ENCODE measurements around the gene GRIN3B.

GRIN3B gene

DNA sequence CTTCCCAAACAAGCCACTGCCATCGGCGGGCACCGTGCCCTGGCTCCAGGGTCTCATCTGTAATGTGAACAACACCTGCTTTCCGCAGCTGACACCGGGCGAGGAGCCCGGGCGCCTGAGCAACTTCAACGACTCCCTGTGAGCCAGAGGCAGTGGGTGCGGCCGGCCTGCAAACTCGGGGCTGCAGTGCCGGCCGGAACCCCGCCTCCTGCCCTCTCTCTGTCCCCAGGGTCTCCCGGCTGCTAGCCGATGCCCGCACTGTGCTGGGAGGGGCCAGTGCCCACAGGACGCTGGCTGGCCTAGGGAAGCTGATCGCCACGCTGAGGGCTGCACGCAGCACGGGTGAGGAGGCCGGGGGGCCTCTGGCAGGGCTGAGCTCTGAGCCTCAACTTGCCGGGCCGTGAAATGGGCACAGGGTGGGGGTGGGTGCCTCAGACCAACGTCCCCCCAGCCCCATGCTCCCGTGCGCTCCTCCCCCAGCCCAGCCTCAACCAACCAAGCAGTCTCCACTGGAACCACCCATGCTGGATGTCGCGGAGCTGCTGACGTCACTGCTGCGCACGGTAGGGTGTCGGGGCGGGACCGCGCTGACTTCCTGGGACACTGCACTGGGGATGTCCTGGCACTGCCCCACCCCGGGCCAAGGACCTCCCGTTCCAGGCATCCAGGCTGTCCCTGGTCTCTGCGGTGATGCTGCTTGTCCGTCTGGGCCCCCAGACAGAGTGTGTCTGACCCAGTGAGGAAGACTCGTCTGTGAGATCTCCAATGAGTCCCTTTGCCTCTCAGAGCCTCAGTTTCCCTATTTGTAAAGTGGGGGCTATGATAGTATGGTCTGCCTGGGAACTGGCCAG, 41.8 kb downstream of the GRIN3B start:
- H3K4me3 ChIP-seq (ENCODE audit: low read depth, low read length), result no peak overlapping the region
- no peak for DNase-seq (ENCODE audit: low read depth)
- TF ChIP-seq, protein P1, sequence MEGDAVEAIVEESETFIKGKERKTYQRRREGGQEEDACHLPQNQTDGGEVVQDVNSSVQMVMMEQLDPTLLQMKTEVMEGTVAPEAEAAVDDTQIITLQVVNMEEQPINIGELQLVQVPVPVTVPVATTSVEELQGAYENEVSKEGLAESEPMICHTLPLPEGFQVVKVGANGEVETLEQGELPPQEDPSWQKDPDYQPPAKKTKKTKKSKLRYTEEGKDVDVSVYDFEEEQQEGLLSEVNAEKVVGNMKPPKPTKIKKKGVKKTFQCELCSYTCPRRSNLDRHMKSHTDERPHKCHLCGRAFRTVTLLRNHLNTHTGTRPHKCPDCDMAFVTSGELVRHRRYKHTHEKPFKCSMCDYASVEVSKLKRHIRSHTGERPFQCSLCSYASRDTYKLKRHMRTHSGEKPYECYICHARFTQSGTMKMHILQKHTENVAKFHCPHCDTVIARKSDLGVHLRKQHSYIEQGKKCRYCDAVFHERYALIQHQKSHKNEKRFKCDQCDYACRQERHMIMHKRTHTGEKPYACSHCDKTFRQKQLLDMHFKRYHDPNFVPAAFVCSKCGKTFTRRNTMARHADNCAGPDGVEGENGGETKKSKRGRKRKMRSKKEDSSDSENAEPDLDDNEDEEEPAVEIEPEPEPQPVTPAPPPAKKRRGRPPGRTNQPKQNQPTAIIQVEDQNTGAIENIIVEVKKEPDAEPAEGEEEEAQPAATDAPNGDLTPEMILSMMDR (IDR thresholded peaks at IDR 0.05; ENCODE audit: low read depth, low read length, missing control alignments), result no peak

DNA sequence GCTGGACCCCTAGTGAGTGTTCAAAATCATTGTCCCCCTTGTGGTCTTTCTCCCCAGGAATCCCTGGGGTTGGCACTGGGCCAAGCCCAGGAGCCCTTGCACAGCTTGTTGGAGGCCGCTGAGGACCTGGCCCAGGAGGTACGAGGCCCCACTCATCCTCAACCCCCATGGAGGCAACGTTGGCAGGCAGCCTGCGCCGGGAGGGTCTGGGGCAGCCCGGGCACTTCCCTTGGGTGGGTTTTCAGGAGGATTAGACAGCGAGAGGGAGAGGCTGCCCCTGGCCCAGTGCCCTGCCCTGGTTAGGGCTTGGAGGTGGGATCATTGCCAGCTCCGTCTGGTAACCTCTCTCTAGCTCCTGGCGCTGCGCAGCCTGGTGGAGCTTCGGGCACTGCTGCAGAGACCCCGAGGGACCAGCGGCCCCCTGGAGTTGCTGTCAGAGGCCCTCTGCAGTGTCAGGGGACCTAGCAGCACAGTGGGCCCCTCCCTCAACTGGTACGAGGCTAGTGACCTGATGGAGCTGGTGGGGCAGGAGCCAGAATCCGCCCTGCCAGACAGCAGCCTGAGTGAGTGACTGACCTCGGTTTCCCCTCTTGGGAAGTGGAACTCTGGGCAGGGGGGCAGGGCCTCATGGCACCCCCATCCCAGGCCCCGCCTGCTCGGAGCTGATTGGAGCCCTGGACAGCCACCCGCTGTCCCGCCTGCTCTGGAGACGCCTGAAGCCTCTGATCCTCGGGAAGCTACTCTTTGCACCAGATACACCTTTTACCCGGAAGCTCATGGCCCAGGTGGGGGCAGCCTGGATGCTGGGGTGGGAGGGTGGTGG, 42.7 kb downstream of the GRIN3B start:
- TF ChIP-seq, protein P1 (IDR thresholded peaks at IDR 0.05; ENCODE audit: low read depth, low read length, missing control alignments), result no peak
- H3K4me3 ChIP-seq (ENCODE audit: low read depth, low read length), result no peak overlapping the region
- no peak for DNase-seq (ENCODE audit: low read depth)

DNA sequence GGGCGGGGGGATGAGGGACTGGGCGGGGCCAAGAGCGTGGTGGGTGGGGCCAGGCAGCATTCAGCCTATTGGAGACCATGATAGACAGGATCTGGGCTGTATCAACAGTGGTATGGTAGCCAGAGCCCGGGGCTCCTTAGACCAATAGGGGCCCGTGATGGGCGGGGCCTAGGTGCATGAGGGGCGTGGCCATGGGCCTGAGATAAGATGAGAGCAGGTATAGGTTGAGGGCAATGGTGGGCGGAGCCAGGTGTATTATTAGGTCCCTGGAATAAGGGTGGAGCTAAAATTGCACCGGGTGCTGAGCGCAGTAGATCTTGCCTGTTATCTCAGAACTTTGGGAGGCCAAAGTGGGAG, 45.0 kb downstream of the GRIN3B start:
- no peak for DNase-seq (ENCODE audit: low read depth)
- TF ChIP-seq, protein P1 (IDR thresholded peaks at IDR 0.05; ENCODE audit: low read depth, low read length, missing control alignments), result no peak
- H3K4me3 ChIP-seq (ENCODE audit: low read depth, low read length), result no peak overlapping the region

DNA sequence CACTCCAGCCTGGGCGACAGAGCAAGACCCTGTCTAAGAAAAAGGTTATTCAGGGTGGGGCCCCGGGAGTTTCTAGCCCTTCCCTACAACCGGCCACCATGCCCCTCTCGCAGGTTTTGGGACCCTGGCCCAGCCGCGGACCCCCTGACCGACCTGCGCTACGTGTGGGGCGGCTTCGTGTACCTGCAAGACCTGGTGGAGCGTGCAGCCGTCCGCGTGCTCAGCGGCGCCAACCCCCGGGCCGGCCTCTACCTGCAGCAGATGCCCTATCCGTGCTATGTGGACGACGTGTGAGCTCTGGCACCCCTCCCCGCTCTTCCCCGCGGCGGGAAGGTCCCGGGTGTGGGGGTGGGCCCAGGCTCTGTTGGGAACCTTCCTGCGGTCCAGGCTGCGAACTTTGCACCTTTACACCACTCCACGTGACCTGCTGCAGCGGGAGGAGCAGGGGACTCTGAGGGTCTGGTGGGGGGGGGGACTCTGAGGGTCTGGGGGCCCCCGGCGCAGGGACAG, 46.0 kb downstream of the GRIN3B start:
- TF ChIP-seq, protein P1 (IDR thresholded peaks at IDR 0.05; ENCODE audit: low read depth, low read length, missing control alignments), result no peak
- no peak overlapping the region for H3K4me3 ChIP-seq (ENCODE audit: low read depth, low read length)
- DNase-seq (ENCODE audit: low read depth), result no peak

DNA sequence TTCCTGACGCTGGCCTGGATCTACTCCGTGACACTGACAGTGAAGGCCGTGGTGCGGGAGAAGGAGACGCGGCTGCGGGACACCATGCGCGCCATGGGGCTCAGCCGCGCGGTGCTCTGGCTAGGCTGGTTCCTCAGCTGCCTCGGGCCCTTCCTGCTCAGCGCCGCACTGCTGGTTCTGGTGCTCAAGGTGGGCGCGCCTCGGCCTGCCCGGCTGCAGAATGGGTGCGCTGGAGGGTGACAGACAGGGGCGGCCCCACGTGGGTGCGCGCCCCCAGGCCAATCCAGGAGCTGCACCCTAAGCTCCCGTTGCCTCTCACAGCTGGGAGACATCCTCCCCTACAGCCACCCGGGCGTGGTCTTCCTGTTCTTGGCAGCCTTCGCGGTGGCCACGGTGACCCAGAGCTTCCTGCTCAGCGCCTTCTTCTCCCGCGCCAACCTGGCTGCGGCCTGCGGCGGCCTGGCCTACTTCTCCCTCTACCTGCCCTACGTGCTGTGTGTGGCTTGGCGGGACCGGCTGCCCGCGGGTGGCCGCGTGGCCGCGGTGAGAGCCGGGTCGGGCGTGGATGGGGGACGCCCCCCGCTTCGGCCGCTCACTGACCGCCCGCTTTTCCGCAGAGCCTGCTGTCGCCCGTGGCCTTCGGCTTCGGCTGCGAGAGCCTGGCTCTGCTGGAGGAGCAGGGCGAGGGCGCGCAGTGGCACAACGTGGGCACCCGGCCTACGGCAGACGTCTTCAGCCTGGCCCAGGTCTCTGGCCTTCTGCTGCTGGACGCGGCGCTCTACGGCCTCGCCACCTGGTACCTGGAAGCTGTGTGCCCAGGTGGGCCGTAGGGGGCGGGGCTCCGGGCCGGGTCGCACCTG, 46.8 kb downstream of the GRIN3B start:
- no peak overlapping the region for H3K4me3 ChIP-seq (ENCODE audit: low read depth, low read length)
- no peak for DNase-seq (ENCODE audit: low read depth)
- TF ChIP-seq, protein P1 (IDR thresholded peaks at IDR 0.05; ENCODE audit: low read depth, low read length, missing control alignments), result no peak

DNA sequence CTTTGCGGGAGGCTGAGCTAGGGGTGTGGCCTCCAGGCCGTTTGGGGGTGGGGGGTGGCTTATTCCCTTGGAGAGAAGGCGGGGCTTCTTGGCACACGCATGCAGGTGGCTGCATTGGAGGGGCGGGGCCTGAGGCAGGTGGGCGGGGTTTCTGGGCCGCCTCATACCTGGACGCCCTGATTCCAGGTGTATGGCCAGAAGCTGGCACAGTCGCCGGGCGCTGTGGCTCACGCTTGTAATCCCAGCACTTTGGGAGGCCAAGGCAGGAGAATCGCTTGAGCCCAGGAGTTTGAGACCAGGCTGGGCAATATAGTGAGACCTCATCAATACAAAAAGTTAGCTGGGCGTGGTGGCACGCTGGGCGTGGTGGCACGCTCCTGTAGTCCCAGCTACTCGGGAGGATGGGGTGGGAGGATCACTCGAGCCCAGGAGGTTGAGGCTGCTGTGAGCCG, 47.5 kb downstream of the GRIN3B start:
- TF ChIP-seq, protein P1 (IDR thresholded peaks at IDR 0.05; ENCODE audit: low read depth, low read length, missing control alignments), result no peak
- no peak for DNase-seq (ENCODE audit: low read depth)
- no peak overlapping the region for H3K4me3 ChIP-seq (ENCODE audit: low read depth, low read length)
